Mucosa of rectum (tissue), 2 donors: ENCODE results near the gene GRIK5.

Source experiments
- H3K27ac ChIP-seq, 2 donors: one replicate each; pipeline ENCODE4 v1.7.0; 2013; ENCODE audit warnings: inconsistent platforms in 2 of 2, low read depth in 2 of 2, low read length in 2 of 2
- H3K27me3 ChIP-seq, 2 donors: one replicate each; pipeline ENCODE4 v1.7.0; 2013; ENCODE audit warnings: low read length in 2 of 2; ENCODE audit not compliant: control insufficient read depth in 2 of 2, insufficient read depth in 2 of 2
- H3K36me3 ChIP-seq, 2 donors: one replicate each; pipeline ENCODE4 v1.7.0; 2013; ENCODE audit warnings: low read length in 2 of 2; ENCODE audit not compliant: control insufficient read depth in 2 of 2, insufficient read depth in 2 of 2
- H3K4me1 ChIP-seq, 2 donors: one replicate each; pipeline ENCODE4 v1.7.0; 2013; ENCODE audit warnings: low read length in 2 of 2, mild to moderate bottlenecking in 1 of 2; ENCODE audit not compliant: control insufficient read depth in 2 of 2, insufficient read depth in 2 of 2
- H3K4me3 ChIP-seq, 2 donors: one replicate each; pipeline ENCODE4 v1.7.0; 2013; ENCODE audit warnings: low read length in 2 of 2
- H3K9ac ChIP-seq, 2 donors: one replicate each; pipeline ENCODE4 v1.7.0; 2013; ENCODE audit warnings: low read length in 2 of 2, low read depth in 1 of 2, mild to moderate bottlenecking in 1 of 2
- H3K9me3 ChIP-seq, 2 donors: one replicate each; pipeline ENCODE4 v1.7.0; 2013; ENCODE audit warnings: low read length in 2 of 2; ENCODE audit not compliant: control insufficient read depth in 2 of 2
- donor health status: healthy.
- donor health status: Normal muscosa, but diverticular disease.

The GRIK5 gene

DNA sequence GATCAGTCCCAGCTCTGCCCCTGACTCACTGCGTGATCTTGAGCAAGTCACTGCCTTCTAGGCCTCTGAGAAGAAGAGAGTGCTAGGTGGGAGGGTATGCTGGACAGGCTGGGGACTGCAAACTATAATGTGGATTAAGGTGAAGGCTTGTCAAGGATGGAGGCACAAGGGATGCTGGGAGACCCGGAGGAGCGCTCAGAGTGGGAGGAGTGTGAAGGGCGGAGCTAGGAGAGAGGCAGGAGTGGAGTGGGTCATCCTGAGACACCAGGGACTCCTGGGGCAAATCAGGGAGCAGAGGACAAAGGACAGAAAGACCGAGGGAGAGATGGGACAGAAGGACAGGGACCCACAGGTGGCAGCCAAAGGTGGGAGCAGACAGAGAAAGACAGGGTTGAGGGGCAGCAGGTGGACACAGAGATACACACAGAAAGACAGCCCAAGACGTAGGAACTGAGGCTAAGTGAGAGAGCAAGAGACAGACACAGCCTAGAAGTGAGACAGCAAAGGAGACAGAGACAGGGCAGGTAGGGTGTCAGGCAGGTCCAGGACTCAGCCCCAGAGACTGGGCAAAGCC lies 2.6 kb downstream of the GRIK5 start:
- H3K4me1 ChIP-seq: no peaks in the 10 kb centered on the region
- peaks cover 11 to 19% of the 10 kb centered on the region in 2 donors for H3K27me3 ChIP-seq
- H3K36me3 ChIP-seq: no peaks in the 10 kb centered on the region
- H3K27ac ChIP-seq: no peak overlapping the region
- no peaks in the 10 kb centered on the region for H3K9me3 ChIP-seq
- no peak overlapping the region for H3K4me3 ChIP-seq
- no peak overlapping the region for H3K9ac ChIP-seq

DNA sequence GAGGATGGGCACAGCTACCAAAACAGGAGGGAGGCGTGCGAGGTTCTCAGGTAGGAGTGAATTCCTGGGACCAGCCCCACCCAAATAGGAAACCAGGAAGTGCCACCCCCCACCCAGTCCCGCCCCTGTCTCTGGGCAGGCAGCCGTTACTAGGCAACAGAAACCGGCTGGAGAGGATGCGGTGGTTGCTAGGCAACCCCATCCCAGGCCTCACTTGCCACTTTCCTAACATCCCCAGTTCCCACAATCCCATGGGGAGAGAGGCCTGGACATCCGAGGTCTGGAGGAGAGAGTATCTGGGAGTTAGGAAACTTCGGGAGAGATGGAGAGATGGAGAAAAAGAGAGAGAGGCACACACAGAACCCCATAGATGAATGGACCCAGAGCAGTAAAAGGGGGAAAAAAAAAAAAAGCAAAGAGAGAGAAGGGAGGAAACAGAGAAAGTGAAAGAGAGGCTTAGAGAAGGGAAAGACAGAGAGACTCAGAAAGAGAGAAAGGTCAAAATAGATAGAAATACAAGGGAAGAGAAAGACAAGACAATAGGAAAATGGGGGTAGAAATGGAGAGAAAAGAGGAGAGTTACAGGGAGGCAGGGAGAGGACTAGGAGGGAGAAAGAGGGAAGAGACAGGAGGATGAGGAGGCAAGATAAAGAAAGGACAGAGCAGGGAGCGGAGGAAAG lies 3.8 kb downstream of the GRIK5 start:
- Histone ChIP-seq H3K36me3 (no peaks in the 10 kb centered on the region), H3K27me3 (peaks cover 11 to 19% of the 10 kb centered on the region in 2 donors), H3K4me3 (no peak overlapping the region), H3K9me3 (no peaks in the 10 kb centered on the region), H3K4me1 (no peaks in the 10 kb centered on the region), H3K27ac (no peak overlapping the region), H3K9ac (no peak overlapping the region)

DNA sequence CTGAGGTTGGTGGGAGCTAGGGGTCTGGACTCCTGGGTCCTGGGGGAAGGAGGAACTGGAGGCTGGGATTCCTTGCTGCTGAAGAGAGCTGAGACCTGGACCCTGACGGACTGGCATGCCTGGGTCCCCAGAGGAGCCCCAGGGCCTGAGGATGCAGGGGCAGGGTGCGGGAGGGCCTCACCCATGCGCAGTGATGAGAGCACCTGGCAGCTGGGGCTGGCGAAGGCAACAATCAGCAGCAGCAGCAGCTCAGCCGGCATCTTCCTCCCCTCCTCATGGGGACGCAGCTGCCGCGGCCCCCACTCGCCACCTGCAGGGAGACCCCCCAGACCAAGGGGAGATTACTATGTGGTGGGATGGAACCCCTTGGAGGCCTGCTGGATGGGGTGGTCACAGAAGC lies 4.5 kb downstream of the GRIK5 start:
- no peaks in the 10 kb centered on the region for H3K9me3 ChIP-seq
- no peak overlapping the region for H3K27ac ChIP-seq
- no peaks in the 10 kb centered on the region for H3K36me3 ChIP-seq
- no peaks in the 10 kb centered on the region for H3K4me1 ChIP-seq
- H3K4me3 ChIP-seq: no peak overlapping the region
- peaks cover 11 to 19% of the 10 kb centered on the region in 2 donors for H3K27me3 ChIP-seq
- no peak overlapping the region for H3K9ac ChIP-seq

DNA sequence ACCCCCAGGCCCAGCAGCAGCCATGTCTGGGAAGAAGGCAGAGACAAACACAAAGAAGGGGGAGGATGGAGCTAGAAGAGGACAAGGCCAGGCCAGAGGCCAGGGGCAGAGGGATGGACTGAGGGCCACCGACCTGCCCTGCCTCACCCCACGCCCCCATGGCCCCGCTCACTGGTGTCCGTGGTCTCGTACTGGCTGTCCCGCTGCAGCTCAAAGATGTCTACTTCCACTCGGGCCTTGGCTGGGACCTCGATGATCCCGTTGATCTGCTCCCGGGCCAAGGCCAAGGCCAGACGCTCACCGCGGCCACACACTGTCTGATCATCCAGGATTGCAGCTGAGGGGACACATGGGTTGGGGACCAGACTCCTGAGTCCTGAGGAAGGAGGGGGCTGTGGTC lies 5.0 kb downstream of the GRIK5 start:
- Histone ChIP-seq H3K27me3 (peaks cover 11 to 19% of the 10 kb centered on the region in 2 donors), H3K4me1 (no peaks in the 10 kb centered on the region), H3K27ac (no peak overlapping the region), H3K9ac (no peak overlapping the region), H3K4me3 (no peak overlapping the region), H3K36me3 (no peaks in the 10 kb centered on the region), H3K9me3 (no peaks in the 10 kb centered on the region)

DNA sequence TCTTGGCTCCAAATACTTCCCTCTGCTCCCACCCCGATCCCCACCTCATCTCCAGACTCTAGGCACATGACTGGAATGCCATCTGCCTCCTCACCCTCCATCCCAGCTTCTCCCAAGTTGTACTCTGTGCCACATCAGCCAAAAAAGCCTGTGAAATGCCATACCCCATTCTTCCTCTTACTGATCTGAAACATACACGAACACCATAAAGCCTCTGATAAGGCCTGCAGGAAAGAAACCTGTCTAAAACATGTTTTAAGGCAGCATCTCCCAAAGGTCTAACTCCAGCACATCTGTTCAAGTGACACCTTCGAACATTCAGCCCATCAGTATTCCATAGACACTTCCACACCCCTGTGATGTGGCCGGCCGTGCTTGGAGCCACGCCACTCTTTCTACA lies 5.6 kb downstream of the GRIK5 start:
- Histone ChIP-seq H3K9ac (no peak overlapping the region), H3K36me3 (no peaks in the 10 kb centered on the region), H3K4me1 (no peaks in the 10 kb centered on the region), H3K27ac (no peak overlapping the region), H3K4me3 (no peak overlapping the region), H3K9me3 (no peaks in the 10 kb centered on the region), H3K27me3 (peaks cover 11 to 19% of the 10 kb centered on the region in 2 donors)

DNA sequence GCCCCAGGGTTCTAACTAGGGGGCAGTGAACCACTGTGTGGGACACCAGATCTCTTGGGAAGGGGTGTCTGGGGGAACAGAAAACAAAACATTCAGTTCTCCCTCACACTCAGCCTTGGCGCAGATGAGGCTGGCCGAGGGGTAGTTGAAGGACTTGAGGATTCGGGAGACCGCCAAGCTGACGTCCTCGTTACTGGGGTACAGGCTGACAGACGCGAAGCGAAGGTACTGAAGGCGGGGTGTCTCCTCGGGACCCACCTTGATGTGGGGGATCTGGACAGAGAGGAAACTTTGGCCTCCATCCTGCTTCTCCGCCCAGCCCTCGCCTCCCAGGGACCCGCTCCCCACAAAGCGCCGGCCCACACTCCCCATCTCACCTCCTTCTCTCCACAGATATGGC lies 7.6 kb downstream of the GRIK5 start:
- H3K9ac ChIP-seq: no peak overlapping the region
- no peaks in the 10 kb centered on the region for H3K9me3 ChIP-seq
- no peak overlapping the region for H3K4me3 ChIP-seq
- H3K4me1 ChIP-seq: no peaks in the 10 kb centered on the region
- H3K27ac ChIP-seq: no peak overlapping the region
- no peaks in the 10 kb centered on the region for H3K36me3 ChIP-seq
- H3K27me3 ChIP-seq: peaks cover 2 to 3% of the 10 kb centered on the region in 2 donors

DNA sequence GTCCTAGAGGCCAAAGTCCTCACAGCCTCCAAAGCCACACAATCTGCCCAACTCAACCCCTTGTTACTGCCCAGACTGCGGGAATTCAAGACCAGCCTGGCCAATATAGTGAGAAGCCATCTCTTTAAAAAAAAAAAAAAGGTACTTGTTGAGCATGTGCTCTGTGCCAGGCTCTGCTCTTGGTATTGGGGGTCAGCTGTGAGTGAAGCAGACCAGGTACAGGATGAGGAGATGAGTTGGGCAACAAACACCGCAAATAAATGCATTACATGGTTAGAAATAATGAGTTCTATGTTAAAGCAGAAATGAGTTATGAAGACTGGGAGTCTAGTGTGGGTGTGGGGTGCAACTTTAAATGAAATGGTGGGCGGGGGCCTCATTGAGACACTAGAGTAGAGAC lies 9.9 kb downstream of the GRIK5 start:
- Histone ChIP-seq H3K4me3 (no peak overlapping the region), H3K4me1 (no peaks in the 10 kb centered on the region), H3K27ac (no peak overlapping the region), H3K36me3 (no peaks in the 10 kb centered on the region), H3K9me3 (no peaks in the 10 kb centered on the region), H3K9ac (no peak overlapping the region), H3K27me3 (no peaks in the 10 kb centered on the region)

DNA sequence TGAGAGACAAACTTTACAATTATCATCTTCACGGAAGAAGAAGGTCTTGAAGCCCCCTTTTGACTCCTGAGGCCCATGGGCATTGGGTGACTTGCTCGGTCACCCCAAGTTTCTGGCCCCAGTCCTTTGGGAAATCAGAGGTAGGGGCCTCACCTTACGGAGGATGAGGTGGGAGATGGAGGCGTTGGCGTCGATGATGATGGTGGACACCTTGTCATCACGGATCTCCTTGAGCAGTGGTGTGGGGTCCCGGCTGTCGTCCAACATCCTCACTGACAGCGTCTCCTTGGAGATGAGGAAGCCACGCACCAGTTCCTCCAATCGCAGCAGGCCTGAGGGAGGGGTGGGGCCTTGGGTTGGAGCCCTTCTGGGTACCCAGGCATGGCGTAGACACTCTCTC lies 10.8 kb downstream of the GRIK5 start:
- Histone ChIP-seq H3K36me3 (no peaks in the 10 kb centered on the region), H3K4me1 (no peaks in the 10 kb centered on the region)

DNA sequence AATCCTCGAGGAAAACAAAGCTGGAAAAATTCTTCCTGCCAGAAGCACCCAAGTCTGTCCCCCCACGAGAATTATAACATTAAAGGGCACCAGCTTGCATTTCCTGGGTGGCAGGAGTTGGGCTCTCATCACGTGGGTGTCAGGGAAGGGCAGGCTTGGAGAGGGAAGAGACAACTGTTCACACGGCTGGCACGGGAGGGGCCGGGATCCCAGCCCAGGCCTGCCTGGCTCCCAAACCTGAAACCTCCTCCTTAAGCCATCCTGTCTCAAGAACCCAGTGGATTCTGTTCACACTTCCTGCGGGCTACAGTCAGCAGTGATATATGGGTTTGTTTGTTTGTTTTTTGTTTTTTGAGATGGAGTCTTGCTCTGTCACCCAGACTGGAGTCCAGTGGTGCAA lies 12.2 kb downstream of the GRIK5 start:
- Histone ChIP-seq H3K36me3 (no peaks in the 10 kb centered on the region), H3K9ac (no peak overlapping the region), H3K27me3 (no peaks in the 10 kb centered on the region), H3K27ac (no peak overlapping the region), H3K4me3 (no peak overlapping the region), H3K9me3 (no peaks in the 10 kb centered on the region), H3K4me1 (no peaks in the 10 kb centered on the region)

More for the DNA sequence above, 10.8 kb downstream of the GRIK5 start:
- Histone ChIP-seq H3K27me3 (no peaks in the 10 kb centered on the region), H3K27ac (no peak overlapping the region), H3K4me3 (no peak overlapping the region), H3K9ac (no peak overlapping the region), H3K9me3 (no peaks in the 10 kb centered on the region)

DNA sequence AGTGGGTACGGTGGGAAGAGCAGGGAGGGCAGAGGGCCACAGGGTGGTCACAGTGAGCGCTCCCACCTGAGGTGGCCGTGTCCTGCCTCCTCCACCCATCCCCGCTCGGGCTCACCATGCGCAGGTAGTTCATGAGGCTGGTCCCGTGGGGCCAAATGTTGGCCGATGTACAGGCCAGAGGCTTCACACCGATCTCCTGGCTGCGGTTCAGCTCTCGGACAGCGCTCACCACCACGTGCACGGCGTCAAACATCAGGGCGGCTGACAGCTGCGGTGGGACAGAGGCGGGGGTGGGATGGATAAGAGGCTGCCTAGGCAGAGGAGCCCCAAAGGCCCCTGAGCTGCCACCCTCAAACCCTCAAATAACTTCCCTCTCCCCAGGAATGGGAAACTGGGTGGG lies 15.8 kb downstream of the GRIK5 start:
- Histone ChIP-seq H3K27ac (no peak overlapping the region), H3K9me3 (no peaks in the 10 kb centered on the region), H3K4me3 (no peak overlapping the region), H3K36me3 (no peaks in the 10 kb centered on the region), H3K4me1 (peaks cover 0 to 3% of the 10 kb centered on the region in 2 donors), H3K9ac (no peak overlapping the region), H3K27me3 (no peaks in the 10 kb centered on the region)
